Sigmoid colon (tissue), 4 donors: Measurements from ENCODE around the gene ZNF746.

Source experiments
- CTCF ChIP-seq, 4 experiments: fragments of 450-650 bp in 3 of 4; fragments of 200-600 bp in 1 of 4; IDR thresholded peaks; one replicate each; pipeline ENCODE4 v1.5.1; 2016 to 2019; ENCODE audit warnings: antibody characterized with exemption in 4 of 4, mild to moderate bottlenecking in 3 of 4, moderate library complexity in 2 of 4
- EP300 ChIP-seq, 4 donors: sonication (generic); formaldehyde crosslinking; IDR thresholded peaks; one replicate each; pipeline ENCODE4 v1.6.1; 2017; ENCODE audit warnings: antibody characterized with exemption in 4 of 4
- POLR2A ChIP-seq, 2 donors: fragments of 450-650 bp; IDR thresholded peaks; one replicate each; pipeline ENCODE4 v1.6.1; 2016; ENCODE audit warnings: antibody characterized with exemption in 2 of 2, mild to moderate bottlenecking in 2 of 2, moderate library complexity in 2 of 2
- POLR2AphosphoS5 ChIP-seq, 4 donors: sonication (generic); formaldehyde crosslinking; IDR thresholded peaks; one replicate each; pipeline ENCODE4 v1.6.1; 2017; ENCODE audit warnings: antibody characterized with exemption in 4 of 4

- TF ChIP-seq POLR2AphosphoS5 (IDR thresholded peaks at IDR 0.05) (no peak), POLR2A (IDR thresholded peaks at IDR 0.05) (no peak), CTCF (IDR thresholded peaks at IDR 0.05) (no peak), EP300 (IDR thresholded peaks at IDR 0.05) (no peak)
Observed at GRCh38 chr7:149505551-149505950, 7.9 kb upstream of the ZNF746 start.
